Duodenal mucosa (tissue), 2 donors: Measurements from ENCODE around the gene CUX1.
"Not testable (repeated sequence)": the region's sequence is repeated elsewhere in the genome, so short reads cannot be mapped to it uniquely, and the experiment has no call there.

ENCODE experiments used
- H3K27ac ChIP-seq: one replicate; pipeline ENCODE4 v1.7.0; 2013; ENCODE audit warnings: low read depth, low read length
- H3K27me3 ChIP-seq, 2 donors: one replicate each; pipeline ENCODE4 v1.7.0; 2013; ENCODE audit warnings: low read length in 2 of 2, control low read depth in 1 of 2; ENCODE audit not compliant: insufficient read depth in 2 of 2, control insufficient read depth in 1 of 2
- H3K36me3 ChIP-seq, 2 donors: one replicate each; pipeline ENCODE4 v1.7.0; 2013; ENCODE audit warnings: low read length in 2 of 2, control low read depth in 1 of 2; ENCODE audit not compliant: insufficient read depth in 2 of 2, control insufficient read depth in 1 of 2
- H3K4me1 ChIP-seq, 2 donors: one replicate each; pipeline ENCODE4 v1.7.0; 2013; ENCODE audit warnings: low read length in 2 of 2, control low read depth in 1 of 2; ENCODE audit not compliant: insufficient read depth in 2 of 2, control insufficient read depth in 1 of 2
- H3K4me3 ChIP-seq, 2 donors: one replicate each; pipeline ENCODE4 v1.7.0; 2013; ENCODE audit warnings: low read length in 2 of 2, low read depth in 1 of 2
- H3K9ac ChIP-seq, 2 donors: one replicate each; pipeline ENCODE4 v1.7.0; 2013; ENCODE audit warnings: low read length in 2 of 2, low read depth in 1 of 2
- H3K9me3 ChIP-seq, 2 donors: one replicate each; pipeline ENCODE4 v1.7.0; 2013; ENCODE audit warnings: low read length in 2 of 2, control low read depth in 1 of 2; ENCODE audit not compliant: control insufficient read depth in 1 of 2

The CUX1 gene

GRCh38 chr7:102129636-102130370 lies 312.4 kb downstream of the CUX1 start:
- no peaks in the 10 kb centered on the region for H3K27me3 ChIP-seq
- H3K4me1 ChIP-seq: no peaks in the 10 kb centered on the region
- H3K9ac ChIP-seq: no peak overlapping the region
- no peak overlapping the region for H3K4me3 ChIP-seq
- no peaks in the 10 kb centered on the region for H3K9me3 ChIP-seq
- no peak overlapping the region for H3K27ac ChIP-seq
- peaks cover 0 to 8% of the 10 kb centered on the region in 2 donors for H3K36me3 ChIP-seq

GRCh38 chr7:102132209-102132752 lies 314.9 kb downstream of the CUX1 start:
- Histone ChIP-seq H3K36me3 (no peaks in the 10 kb centered on the region), H3K4me1 (no peaks in the 10 kb centered on the region), H3K27ac (no peak overlapping the region), H3K27me3 (no peaks in the 10 kb centered on the region), H3K9ac (no peak overlapping the region), H3K9me3 (no peaks in the 10 kb centered on the region), H3K4me3 (no peak overlapping the region)

- H3K36me3 ChIP-seq: peaks cover 0 to 3% of the 10 kb centered on the region in 2 donors
- H3K9me3 ChIP-seq: no peaks in the 10 kb centered on the region
- no peaks in the 10 kb centered on the region for H3K27me3 ChIP-seq
- H3K9ac ChIP-seq: no peak overlapping the region
- H3K4me3 ChIP-seq: no peak overlapping the region
- no peak overlapping the region for H3K27ac ChIP-seq
- no peaks in the 10 kb centered on the region for H3K4me1 ChIP-seq
These were observed 321.2 kb downstream of the CUX1 start for GRCh38 chr7:102138676-102139075.

- Histone ChIP-seq H3K4me3 (no peak overlapping the region), H3K27ac (no peak overlapping the region), H3K4me1 (no peaks in the 10 kb centered on the region), H3K27me3 (no peaks in the 10 kb centered on the region), H3K36me3 (peaks cover 0 to 4% of the 10 kb centered on the region in 2 donors), H3K9me3 (no peaks in the 10 kb centered on the region), H3K9ac (no peak overlapping the region)
These were observed 323.5 kb downstream of the CUX1 start for GRCh38 chr7:102140952-102141370.

GRCh38 chr7:102142433-102142832 lies 325.0 kb downstream of the CUX1 start:
- H3K9ac ChIP-seq, H3K4me3 ChIP-seq, H3K9me3 ChIP-seq, H3K36me3 ChIP-seq, H3K27ac ChIP-seq, H3K4me1 ChIP-seq, H3K27me3 ChIP-seq: not testable (repeated sequence)

GRCh38 chr7:102146122-102146521 lies 328.7 kb downstream of the CUX1 start:
- Histone ChIP-seq H3K36me3 (peaks cover 0 to 4% of the 10 kb centered on the region in 2 donors), H3K4me1 (no peaks in the 10 kb centered on the region), H3K27me3 (no peaks in the 10 kb centered on the region), H3K9me3 (no peaks in the 10 kb centered on the region), H3K27ac (no peak overlapping the region), H3K4me3 (no peak overlapping the region), H3K9ac (no peak overlapping the region)

- Histone ChIP-seq H3K4me3 (no peak overlapping the region), H3K9ac (no peak overlapping the region), H3K36me3 (peaks cover 0 to 4% of the 10 kb centered on the region in 2 donors), H3K27me3 (no peaks in the 10 kb centered on the region), H3K4me1 (no peaks in the 10 kb centered on the region), H3K9me3 (no peaks in the 10 kb centered on the region), H3K27ac (no peak overlapping the region)
These were observed 329.6 kb downstream of the CUX1 start for GRCh38 chr7:102147008-102147407.

GRCh38 chr7:102148799-102149198 lies 331.4 kb downstream of the CUX1 start:
- Histone ChIP-seq H3K36me3 (peaks cover 0 to 4% of the 10 kb centered on the region in 2 donors), H3K4me3 (no peak overlapping the region), H3K9me3 (no peaks in the 10 kb centered on the region), H3K4me1 (no peaks in the 10 kb centered on the region), H3K27ac (no peak overlapping the region), H3K9ac (no peak overlapping the region), H3K27me3 (no peaks in the 10 kb centered on the region)

GRCh38 chr7:102149416-102149815 lies 332.0 kb downstream of the CUX1 start:
- Histone ChIP-seq H3K27me3 (no peaks in the 10 kb centered on the region), H3K9me3 (no peaks in the 10 kb centered on the region), H3K36me3 (peaks cover 0 to 4% of the 10 kb centered on the region in 2 donors), H3K27ac (no peak overlapping the region), H3K4me3 (no peak overlapping the region), H3K4me1 (no peaks in the 10 kb centered on the region), H3K9ac (no peak overlapping the region)

GRCh38 chr7:102150266-102150665 lies 332.8 kb downstream of the CUX1 start:
- H3K27me3 ChIP-seq: no peaks in the 10 kb centered on the region
- H3K4me1 ChIP-seq: no peaks in the 10 kb centered on the region
- no peak overlapping the region for H3K4me3 ChIP-seq
- peaks cover 0 to 4% of the 10 kb centered on the region in 2 donors for H3K36me3 ChIP-seq
- no peak overlapping the region for H3K27ac ChIP-seq
- H3K9me3 ChIP-seq: no peaks in the 10 kb centered on the region
- no peak overlapping the region for H3K9ac ChIP-seq
